GM23248 (cell line): ENCODE data around the gene PJA1.

Experiments
- EZH2 ChIP-seq: fragments of 200-600 bp; sonication (generic); IDR thresholded peaks from 2 replicates; pipeline ENCODE4 v1.6.1; 2018; ENCODE audit warnings: antibody characterized with exemption, mild to moderate bottlenecking; ENCODE audit not compliant: insufficient read depth, poor library complexity, severe bottlenecking
- EZH2phosphoT487 ChIP-seq: fragments of 200-600 bp; sonication (generic); IDR thresholded peaks from 2 replicates; pipeline ENCODE4 v1.6.1; 2018; ENCODE audit warnings: antibody characterized with exemption, moderate library complexity, mild to moderate bottlenecking, low read depth; ENCODE audit not compliant: insufficient read depth

DNA sequence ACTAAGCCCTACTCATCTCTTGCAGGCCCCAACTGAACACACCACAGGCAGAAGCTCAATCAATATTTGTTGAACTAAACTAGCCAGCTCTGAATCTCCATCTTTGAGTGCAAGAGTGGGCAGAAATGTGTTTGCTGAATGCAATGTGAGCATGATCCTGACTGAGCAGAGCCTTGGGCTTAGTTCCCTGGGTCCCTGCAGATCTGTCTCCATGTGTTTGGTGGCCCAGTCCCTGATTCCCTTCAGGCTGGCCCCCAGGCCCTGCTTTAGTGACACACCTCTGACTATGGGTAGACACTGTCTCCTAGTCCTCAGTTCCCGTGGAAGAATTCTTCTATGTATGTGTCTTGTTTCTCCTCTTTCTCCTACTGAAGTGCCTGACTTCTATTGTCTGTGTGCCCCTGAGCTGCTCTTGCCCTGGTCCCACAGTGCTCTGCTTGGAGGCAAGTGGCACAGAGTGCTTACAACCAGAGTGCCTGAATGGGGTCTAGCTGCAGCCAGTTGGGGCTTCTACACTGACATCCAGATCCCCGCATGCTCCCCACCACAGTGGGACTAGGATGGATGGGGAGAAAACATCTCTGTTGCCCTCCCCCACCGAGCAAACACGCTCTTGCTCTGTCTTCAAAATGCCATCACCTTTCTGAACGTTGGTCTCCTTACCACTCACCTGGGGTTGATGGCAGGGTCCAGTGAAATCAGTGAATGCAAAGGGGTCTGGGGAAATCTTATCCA, 9.3 kb downstream of the PJA1 start:
- TF ChIP-seq EZH2, result no peak
- no peak for TF ChIP-seq EZH2phosphoT487
